Cardiac fibroblast (primary cell): ENCODE measurements around the gene MACROH2A2.

Experiments used
- DNase-seq, 2 donors: peaks; one replicate each; pipeline versions ENCODE4 v3.0.0 to v3.0.0-alpha.2; 2010; ENCODE audit warnings: low read depth in 2 of 2
- H3K4me3 ChIP-seq, 2 donors: replicated peaks in 1 of 2; 1 replicate in 1 of 2; 2 replicates in 1 of 2; pipeline ENCODE4 v1.5.1; 2011; ENCODE audit warnings: low read depth in 2 of 2, low read length in 2 of 2, mild to moderate bottlenecking in 2 of 2, moderate library complexity in 1 of 2
- TF ChIP-seq, protein P1 (sequence below): IDR thresholded peaks from one replicate; pipeline ENCODE4 v1.5.1; 2011; ENCODE audit warnings: low read depth, mild to moderate bottlenecking, low read length, inconsistent platforms

Gene MACROH2A2

GRCh38 chr10:70125918-70126552 is 73.4 kb downstream of the MACROH2A2 start:
- no peak for DNase-seq
- TF ChIP-seq, protein P1, sequence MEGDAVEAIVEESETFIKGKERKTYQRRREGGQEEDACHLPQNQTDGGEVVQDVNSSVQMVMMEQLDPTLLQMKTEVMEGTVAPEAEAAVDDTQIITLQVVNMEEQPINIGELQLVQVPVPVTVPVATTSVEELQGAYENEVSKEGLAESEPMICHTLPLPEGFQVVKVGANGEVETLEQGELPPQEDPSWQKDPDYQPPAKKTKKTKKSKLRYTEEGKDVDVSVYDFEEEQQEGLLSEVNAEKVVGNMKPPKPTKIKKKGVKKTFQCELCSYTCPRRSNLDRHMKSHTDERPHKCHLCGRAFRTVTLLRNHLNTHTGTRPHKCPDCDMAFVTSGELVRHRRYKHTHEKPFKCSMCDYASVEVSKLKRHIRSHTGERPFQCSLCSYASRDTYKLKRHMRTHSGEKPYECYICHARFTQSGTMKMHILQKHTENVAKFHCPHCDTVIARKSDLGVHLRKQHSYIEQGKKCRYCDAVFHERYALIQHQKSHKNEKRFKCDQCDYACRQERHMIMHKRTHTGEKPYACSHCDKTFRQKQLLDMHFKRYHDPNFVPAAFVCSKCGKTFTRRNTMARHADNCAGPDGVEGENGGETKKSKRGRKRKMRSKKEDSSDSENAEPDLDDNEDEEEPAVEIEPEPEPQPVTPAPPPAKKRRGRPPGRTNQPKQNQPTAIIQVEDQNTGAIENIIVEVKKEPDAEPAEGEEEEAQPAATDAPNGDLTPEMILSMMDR, result no peak

GRCh38 chr10:70126700-70127395 is 74.2 kb downstream of the MACROH2A2 start:
- no peak overlapping the region for H3K4me3 ChIP-seq
- TF ChIP-seq, protein P1, result no peak
- DNase-seq, result no peak

More at GRCh38 chr10:70125918-70126552, 73.4 kb downstream of the MACROH2A2 start:
- H3K4me3 ChIP-seq, result no peak overlapping the region

GRCh38 chr10:70130878-70131559 is 78.4 kb downstream of the MACROH2A2 start:
- DNase-seq, result peak; percentile 86 to 89
- TF ChIP-seq, protein P1, result no peak
- H3K4me3 ChIP-seq, result peak overlapping the region in 1 of 2 donors; percentile 56

- TF ChIP-seq, protein P1, result no peak
- H3K4me3 ChIP-seq, result peak overlapping the region; percentile 56 to 67
- no peak for DNase-seq
Observed at GRCh38 chr10:70131560-70131937, 78.9 kb downstream of the MACROH2A2 start.

DNA sequence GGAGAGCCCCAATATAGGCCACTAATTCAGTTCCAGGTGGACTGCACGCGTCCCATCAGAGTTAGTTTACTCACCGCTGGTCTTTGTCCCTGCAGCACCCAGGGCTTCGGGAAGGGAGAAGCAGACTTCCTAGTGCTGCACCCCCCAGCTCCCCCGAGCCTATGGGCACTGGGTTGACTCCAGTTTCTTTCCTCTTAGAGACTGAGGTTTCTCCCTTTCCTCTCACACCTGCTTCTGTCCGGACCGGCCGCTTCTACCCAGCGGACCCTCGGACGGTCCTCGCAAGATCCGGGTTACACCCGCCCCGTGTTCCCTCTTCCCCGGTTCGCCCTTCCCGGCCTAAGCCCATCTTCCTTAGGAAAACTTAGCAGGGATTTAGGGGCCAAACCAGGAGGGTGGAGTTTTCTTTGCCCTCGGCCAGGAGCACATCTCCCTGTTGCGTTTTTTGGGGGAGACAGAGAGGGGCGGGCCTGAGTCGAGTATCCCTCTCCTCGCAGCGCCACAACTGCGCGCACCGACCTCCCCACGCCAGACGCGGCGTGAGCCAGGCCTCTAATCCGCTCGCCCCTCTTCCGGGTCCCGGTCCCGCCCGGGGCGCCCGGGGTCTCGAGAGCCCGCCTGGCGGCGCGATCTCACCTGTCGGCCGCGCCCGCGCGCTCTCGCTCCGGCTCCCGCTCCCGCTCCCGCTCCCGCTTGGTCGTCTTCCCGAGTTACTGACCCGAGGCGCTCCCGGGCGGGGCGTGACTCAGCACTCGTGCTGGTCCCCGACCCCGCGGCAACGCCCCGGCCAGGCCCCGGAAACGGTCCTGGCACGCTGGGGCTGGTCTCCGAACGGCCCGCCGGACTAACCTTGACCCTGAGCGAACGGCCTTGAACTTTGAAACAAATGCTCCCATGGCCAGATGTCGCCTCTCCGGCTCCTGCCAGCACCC is 79.7 kb downstream of the MACROH2A2 start, which contains the start of gene AIFM2:
TSS of gene AIFM2 (minus strand) at position 728 of the 932 bp plus-strand sequence. CDS start 8,741 bp downstream, outside the sequence.
- peak within 1 kb of the TSS; percentile 56 to 67 for H3K4me3 ChIP-seq
- TF ChIP-seq, protein P1, result no peak
- DNase-seq, result peak; percentile 72 to 75

DNA sequence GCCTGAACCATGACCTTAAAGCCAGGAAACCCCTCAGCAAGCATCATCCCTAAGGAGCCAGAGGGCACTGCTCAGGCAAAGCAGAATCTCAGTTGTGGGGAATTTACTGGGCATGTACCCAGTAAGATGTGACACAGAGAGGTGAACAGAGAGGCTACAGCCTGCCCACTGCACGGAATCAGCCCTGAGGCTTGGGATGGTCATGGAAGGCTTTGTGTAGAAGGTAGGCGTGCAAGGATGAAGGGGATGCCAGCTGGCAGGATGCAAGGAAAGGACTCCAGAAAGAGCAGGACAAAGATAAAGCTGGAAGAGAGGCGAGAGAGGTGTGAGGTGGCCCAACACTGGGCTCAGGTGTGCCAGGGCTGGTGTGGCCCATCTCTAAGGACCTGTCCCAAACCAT is 82.4 kb downstream of the MACROH2A2 start:
- H3K4me3 ChIP-seq, result no peak overlapping the region
- TF ChIP-seq, protein P1, result no peak
- DNase-seq, result no peak
